HCT116 (cell line): ENCODE results near the gene DRAXIN. TPM values are rescaled to one million over a fixed set of nuclear protein-coding genes. Genes with fewer than 3 reads are reported as not detected.

Experiments
- ATAC-seq: fragments of 200-7000 bp; cut with Tn5 transposase; 2 replicates; pipeline ENCODE4 v1.9.1; 2020; ENCODE audit warnings: mild to moderate bottlenecking, moderate library complexity
- BruUV-seq: library from RNA; stranded (reverse); fragments of 400-500 nt; replicated peaks from 2 replicates; lab custom pipeline; 2021; lab: Mats Ljungman, UMichigan
- CTCF ChIA-PET: fragments of 300-600 bp; sonication (Branson Sonifier 250); formaldehyde crosslinking; loops from one replicate; lab custom pipeline; 2021; ENCODE audit warnings: antibody characterized with exemption; lab: Charles Lee
- POLR2A ChIA-PET: fragments of 300-600, 350-600 bp; sonication (Branson Sonifier 250); formaldehyde crosslinking; loops from one replicate; lab custom pipeline; 2021; ENCODE audit warnings: antibody characterized with exemption; lab: Charles Lee
- RAD21 ChIA-PET, 2 experiments: fragments of 300-600 bp; sonication (Branson Sonifier 250); formaldehyde crosslinking; loops; one replicate each; lab custom pipeline; 2023; ENCODE audit warnings: low total read pairs in 2 of 2; ENCODE audit not compliant: uncharacterized antibody in 2 of 2, unreplicated experiment in 2 of 2, low non-redundant PET in 1 of 2; lab: Charles Lee
- DNase-seq: peaks from one replicate; pipeline ENCODE4 v3.0.0-alpha.2; 2010; ENCODE audit warnings: low read depth, low spot score
- H2AFZ ChIP-seq: fragments of 200-600 bp; shearing (Covaris generic), sonication (generic); 2 replicates; pipeline ENCODE4 v1.6.1; 2017; ENCODE audit warnings: low read depth, mixed run types, mixed read lengths, antibody characterized with exemption, low read length; ENCODE audit not compliant: poor library complexity, severe bottlenecking
- H3K27ac ChIP-seq: 2 replicates; pipeline ENCODE4 v1.5.1; 2012; ENCODE audit warnings: low read depth, low read length
- H3K27me3 ChIP-seq: fragments of 200-600 bp; sonication (generic); 2 replicates; pipeline ENCODE4 v1.6.1; 2016; ENCODE audit warnings: mixed run types, low read length, mixed read lengths; ENCODE audit not compliant: insufficient read depth
- H3K36me3 ChIP-seq, 2 experiments: fragments of 200-500 bp in 1 of 2; fragments of 200-600 bp in 1 of 2; sonication (Bioruptor generic) in 1 of 2; sonication (generic) in 1 of 2; 2 replicates each; pipeline versions ENCODE4 v1.5.1 to v1.6.1; 2014 to 2016; ENCODE audit warnings: low read length in 2 of 2, inconsistent platforms in 1 of 2, mixed read lengths in 1 of 2, mixed run types in 1 of 2; ENCODE audit not compliant: insufficient read depth in 2 of 2, control insufficient read depth in 1 of 2
- H3K4me1 ChIP-seq, 2 experiments: fragments of 200-600 bp in 1 of 2; sonication (generic) in 1 of 2; 2 replicates each; pipeline versions ENCODE4 v1.5.1 to v1.6.1; 2012 to 2017; ENCODE audit warnings: low read length in 2 of 2, inconsistent platforms in 1 of 2, mild to moderate bottlenecking in 1 of 2, mixed read lengths in 1 of 2, mixed run types in 1 of 2, moderate library complexity in 1 of 2; ENCODE audit not compliant: insufficient read depth in 2 of 2, control insufficient read depth in 1 of 2
- H3K4me2 ChIP-seq: fragments of 200-600 bp; sonication (generic); 2 replicates; pipeline ENCODE4 v1.6.1; 2017; ENCODE audit warnings: mixed run types, low read length, mixed read lengths
- H3K4me3 ChIP-seq, 2 experiments: fragments of 200-600 bp in 1 of 2; sonication (generic) in 1 of 2; replicated peaks in 1 of 2; 2 replicates each; pipeline ENCODE4 v1.5.1; 2011 to 2016; ENCODE audit warnings: low read length in 2 of 2, control low read depth in 1 of 2, low read depth in 1 of 2, mild to moderate bottlenecking in 1 of 2, mixed read lengths in 1 of 2, mixed run types in 1 of 2
- H3K79me2 ChIP-seq: fragments of 200-600 bp; sonication (generic); 2 replicates; pipeline ENCODE4 v1.6.1; 2017; ENCODE audit warnings: mild to moderate bottlenecking, mixed run types, low read length, moderate library complexity, mixed read lengths; ENCODE audit not compliant: insufficient read depth
- H3K9ac ChIP-seq: fragments of 200-600 bp; sonication (generic); 2 replicates; pipeline ENCODE4 v1.6.1; 2016; ENCODE audit warnings: low read length, mixed read lengths
- H3K9me2 ChIP-seq: fragments of 200-600 bp; sonication (generic), shearing (Covaris generic); 2 replicates; pipeline ENCODE4 v1.6.1; 2017; ENCODE audit warnings: mixed run types, mild to moderate bottlenecking, moderate library complexity; ENCODE audit not compliant: insufficient read depth
- H3K9me3 ChIP-seq, 2 experiments: fragments of 200-500 bp in 1 of 2; fragments of 200-600 bp in 1 of 2; sonication (Bioruptor generic) in 1 of 2; sonication (generic) in 1 of 2; 2 replicates each; pipeline ENCODE4 v1.6.1; 2014 to 2017; ENCODE audit warnings: low read length in 2 of 2, mixed read lengths in 2 of 2, inconsistent platforms in 1 of 2, low read depth in 1 of 2, mild to moderate bottlenecking in 1 of 2, mixed run types in 1 of 2, moderate library complexity in 1 of 2; ENCODE audit not compliant: control insufficient read depth in 1 of 2, insufficient read depth in 1 of 2
- H4K20me1 ChIP-seq: fragments of 200-600 bp; sonication (generic), shearing (Covaris generic); 2 replicates; pipeline ENCODE4 v1.6.1; 2017; ENCODE audit warnings: mixed run types, mild to moderate bottlenecking, moderate library complexity; ENCODE audit not compliant: insufficient read depth
- ATF3 ChIP-seq: IDR thresholded peaks from 2 replicates; pipeline ENCODE4 v1.6.1; 2012
- CEBPB ChIP-seq: IDR thresholded peaks from 2 replicates; pipeline ENCODE4 v1.6.1; 2012; ENCODE audit warnings: low read depth
- CTCF ChIP-seq, 3 experiments: fragments of 200-600 bp in 1 of 3; sonication (generic) in 1 of 3; IDR thresholded peaks in 2 of 3; conservative IDR thresholded peaks in 1 of 3; 2 replicates each; pipeline ENCODE4 v1.5.1; 2012 to 2017; ENCODE audit warnings: low read depth in 2 of 3, low read length in 2 of 3, antibody characterized with exemption in 1 of 3, borderline replicate concordance in 1 of 3, control low read depth in 1 of 3, mild to moderate bottlenecking in 1 of 3, mixed read lengths in 1 of 3, mixed run types in 1 of 3, moderate library complexity in 1 of 3; ENCODE audit not compliant: insufficient read depth in 1 of 3
- EZH2phosphoT487 ChIP-seq: fragments of 200-600 bp; IDR thresholded peaks from 2 replicates; pipeline ENCODE4 v1.6.1; 2018; ENCODE audit warnings: antibody characterized with exemption, borderline replicate concordance
- FOSL1 ChIP-seq: IDR thresholded peaks from 2 replicates; pipeline ENCODE4 v1.6.1; 2012; ENCODE audit warnings: low read depth
- JUND ChIP-seq: IDR thresholded peaks from 2 replicates; pipeline ENCODE4 v1.6.1; 2012
- POLR2AphosphoS5 ChIP-seq: IDR thresholded peaks from 2 replicates; pipeline ENCODE4 v1.6.1; 2011; ENCODE audit warnings: mild to moderate bottlenecking, low read depth, low read length, moderate library complexity
- RAD21 ChIP-seq: IDR thresholded peaks from 2 replicates; pipeline ENCODE4 v1.6.1; 2012; ENCODE audit warnings: low read depth, mild to moderate bottlenecking
- SP1 ChIP-seq: IDR thresholded peaks from 2 replicates; pipeline ENCODE4 v1.6.1; 2012; ENCODE audit warnings: low read depth
- SRF ChIP-seq: IDR thresholded peaks from 2 replicates; pipeline ENCODE4 v1.6.1; 2012; ENCODE audit warnings: low read depth
- TCF7L2 ChIP-seq: IDR thresholded peaks from 2 replicates; pipeline ENCODE4 v1.7.0; 2011; ENCODE audit warnings: borderline replicate concordance, inconsistent platforms; ENCODE audit not compliant: insufficient read depth, insufficient read length; ENCODE audit errors: extremely low read depth
- ZFX ChIP-seq: fragments of 450-650 bp; IDR thresholded peaks from 2 replicates; pipeline ENCODE4 v1.6.1; 2017
- intact Hi-C: fragments of 100-400 bp; cut with micrococcal nuclease; formaldehyde crosslinking; loops from 2 replicates; pipeline ENCODE4 v1.10.0; 2022
- total RNA-seq: library from RNA; stranded (reverse); gene quantifications from one replicate; pipeline ENCODE4 v1.2.1, GENCODE V29; 2021; ENCODE audit not compliant: unreplicated experiment
- TF ChIP-seq, protein P1 (sequence below): IDR thresholded peaks from 2 replicates; pipeline ENCODE4 v1.6.1; 2011; ENCODE audit warnings: mild to moderate bottlenecking, low read length, moderate library complexity; ENCODE audit not compliant: insufficient replicate concordance; ENCODE audit errors: extremely low read depth

DRAXIN gene
- total RNA-seq, 1 experiment from 2014 or later = 0.47 TPM

DNA sequence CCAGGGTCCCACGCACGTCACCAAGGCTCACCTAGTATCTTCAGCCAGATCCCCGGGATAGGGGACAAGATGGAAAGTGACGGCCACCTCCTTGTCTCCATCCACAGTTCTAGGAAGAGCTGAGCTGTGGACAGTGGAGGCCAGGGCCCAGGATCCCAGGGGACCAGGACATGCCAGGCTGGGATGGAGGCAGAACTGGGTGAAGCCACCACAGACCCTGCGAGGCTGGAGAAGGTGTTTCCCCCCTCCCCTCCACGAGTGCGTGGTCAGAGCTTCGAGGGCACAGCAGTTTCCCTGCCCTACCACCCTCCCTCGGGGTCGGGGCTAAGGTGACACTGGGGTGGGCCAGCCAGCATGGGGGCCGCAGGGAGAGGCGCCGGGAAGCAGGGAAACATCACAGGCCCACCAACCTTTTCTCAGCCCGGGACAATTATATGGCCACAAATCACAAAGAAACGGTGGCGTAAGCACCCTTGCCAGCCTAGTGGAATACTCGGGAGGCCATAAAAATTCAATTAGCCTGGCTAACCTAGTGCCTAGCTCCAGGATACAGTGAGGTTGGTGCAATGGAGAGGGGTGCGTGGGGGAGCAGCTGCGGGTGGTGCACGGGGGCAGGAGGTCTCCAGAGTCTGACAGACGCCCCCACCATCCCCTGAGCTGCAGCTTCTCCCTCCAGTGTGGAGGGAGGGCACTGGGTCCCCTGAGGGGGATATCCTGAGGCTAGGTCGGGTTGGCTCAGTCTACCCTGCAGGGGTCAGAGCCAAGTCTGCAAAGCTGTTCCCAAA is 13.4 kb downstream of the DRAXIN start:
- no TSS peak for BruUV-seq
- CTCF ChIA-PET = no interaction called here
- Histone ChIP-seq H3K79me2 (no peaks in the 10 kb centered on the region), H3K4me3 (no peak overlapping the region), H3K9me2 (no peaks in the 10 kb centered on the region), H3K27ac (no peak overlapping the region), H3K4me2 (no peak overlapping the region), H4K20me1 (no peaks in the 10 kb centered on the region), H3K9ac (no peak overlapping the region), H3K9me3 (no peaks in the 10 kb centered on the region), H3K36me3 (no peaks in the 10 kb centered on the region), H3K27me3 (no peaks in the 10 kb centered on the region), H3K4me1 (peaks cover 16 to 21% of the 10 kb centered on the region in 2 experiments), H2AFZ (no peak overlapping the region)
- RAD21 ChIA-PET = no interaction called here
- no peak for ATAC-seq
- TF ChIP-seq POLR2AphosphoS5 = no peak
- no peak for TF ChIP-seq RAD21
- no peak for TF ChIP-seq SP1
- TF ChIP-seq ZFX = no peak
- TF ChIP-seq ATF3 = no peak
- TF ChIP-seq JUND = no peak
- TF ChIP-seq CTCF (IDR thresholded peaks at IDR 0.05 in 2 of 3, conservative IDR thresholded peaks at IDR 0.05 in 1 of 3; ENCODE audit: borderline replicate concordance in 1 of 3, insufficient read depth in 1 of 3, low read depth in 2 of 3, low read length in 2 of 3) = no peak
- TF ChIP-seq FOSL1 = no peak
- TF ChIP-seq SRF = no peak
- TF ChIP-seq CEBPB = no peak
- TF ChIP-seq, protein P1, sequence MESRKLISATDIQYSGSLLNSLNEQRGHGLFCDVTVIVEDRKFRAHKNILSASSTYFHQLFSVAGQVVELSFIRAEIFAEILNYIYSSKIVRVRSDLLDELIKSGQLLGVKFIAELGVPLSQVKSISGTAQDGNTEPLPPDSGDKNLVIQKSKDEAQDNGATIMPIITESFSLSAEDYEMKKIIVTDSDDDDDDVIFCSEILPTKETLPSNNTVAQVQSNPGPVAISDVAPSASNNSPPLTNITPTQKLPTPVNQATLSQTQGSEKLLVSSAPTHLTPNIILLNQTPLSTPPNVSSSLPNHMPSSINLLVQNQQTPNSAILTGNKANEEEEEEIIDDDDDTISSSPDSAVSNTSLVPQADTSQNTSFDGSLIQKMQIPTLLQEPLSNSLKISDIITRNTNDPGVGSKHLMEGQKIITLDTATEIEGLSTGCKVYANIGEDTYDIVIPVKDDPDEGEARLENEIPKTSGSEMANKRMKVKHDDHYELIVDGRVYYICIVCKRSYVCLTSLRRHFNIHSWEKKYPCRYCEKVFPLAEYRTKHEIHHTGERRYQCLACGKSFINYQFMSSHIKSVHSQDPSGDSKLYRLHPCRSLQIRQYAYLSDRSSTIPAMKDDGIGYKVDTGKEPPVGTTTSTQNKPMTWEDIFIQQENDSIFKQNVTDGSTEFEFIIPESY = no peak
- no peak for TF ChIP-seq TCF7L2
- TF ChIP-seq EZH2phosphoT487 = no peak
- no peak for DNase-seq
- POLR2A ChIA-PET = no interaction called here
- intact Hi-C loops = no loop called here
